OCI-LY1 (cell line): Measurements from ENCODE around the gene SMOC2.

Source experiments
- H2AFZ ChIP-seq: fragments of 200-600 bp; sonication (generic), shearing (Covaris generic); 2 replicates; pipeline ENCODE4 v1.6.0; 2014; ENCODE audit warnings: antibody characterized with exemption, mild to moderate bottlenecking, low read length
- H3F3A ChIP-seq: fragments of 200-600 bp; sonication (generic), shearing (Covaris generic); 2 replicates; pipeline ENCODE4 v1.6.0; 2014; ENCODE audit warnings: mild to moderate bottlenecking, antibody characterized with exemption, low read length, moderate library complexity; ENCODE audit not compliant: insufficient read depth
- H3K27ac ChIP-seq: fragments of 200-600 bp; sonication (generic); 2 replicates; pipeline ENCODE4 v1.5.1; 2014; ENCODE audit warnings: low read length, mixed run types, mild to moderate bottlenecking, low read depth; ENCODE audit not compliant: poor library complexity, severe bottlenecking
- H3K27me3 ChIP-seq: fragments of 200-600 bp; sonication (generic); 2 replicates; pipeline ENCODE4 v1.6.0; 2014; ENCODE audit warnings: antibody characterized with exemption, mild to moderate bottlenecking, low read length, moderate library complexity; ENCODE audit not compliant: insufficient read depth
- H3K36me3 ChIP-seq: fragments of 200-600 bp; sonication (generic); 2 replicates; pipeline ENCODE4 v1.6.1; 2014; ENCODE audit warnings: mild to moderate bottlenecking, antibody characterized with exemption, low read length, moderate library complexity, mixed read lengths; ENCODE audit not compliant: insufficient read depth
- H3K4me1 ChIP-seq: fragments of 200-600 bp; sonication (generic); 2 replicates; pipeline ENCODE4 v1.5.1; 2014; ENCODE audit warnings: mild to moderate bottlenecking, low read length, moderate library complexity; ENCODE audit not compliant: insufficient read depth, severe bottlenecking
- H3K4me2 ChIP-seq: fragments of 200-600 bp; sonication (generic), shearing (Covaris generic); 2 replicates; pipeline ENCODE4 v1.6.1; 2014; ENCODE audit warnings: low read length
- H3K4me3 ChIP-seq: fragments of 200-600 bp; sonication (generic); 2 replicates; pipeline ENCODE4 v1.5.1; 2014; ENCODE audit warnings: low read length, low read depth, mild to moderate bottlenecking, mixed read lengths; ENCODE audit not compliant: poor library complexity, severe bottlenecking
- H3K79me2 ChIP-seq: fragments of 200-600 bp; shearing (Covaris generic); 2 replicates; pipeline ENCODE4 v1.6.1; 2016; ENCODE audit warnings: mixed run types, low read length, mixed read lengths; ENCODE audit not compliant: insufficient read depth
- H3K9ac ChIP-seq: fragments of 200-600 bp; sonication (generic), shearing (Covaris generic); 2 replicates; pipeline ENCODE4 v1.6.1; 2014; ENCODE audit warnings: mild to moderate bottlenecking, low read length, mixed read lengths
- H3K9me2 ChIP-seq: fragments of 200-600 bp; sonication (generic), shearing (Covaris generic); 2 replicates; pipeline ENCODE4 v1.6.1; 2014; ENCODE audit warnings: low read depth, mild to moderate bottlenecking, low read length, mixed read lengths
- H3K9me3 ChIP-seq: fragments of 200-600 bp; shearing (Covaris generic); 2 replicates; pipeline ENCODE4 v1.6.1; 2014; ENCODE audit warnings: low read length, mixed read lengths
- H4K20me1 ChIP-seq: fragments of 200-600 bp; sonication (generic), shearing (Covaris generic); 2 replicates; pipeline ENCODE4 v1.6.0; 2016; ENCODE audit warnings: mild to moderate bottlenecking, low read length; ENCODE audit not compliant: insufficient read depth
- EZH2 ChIP-seq: fragments of 200-600 bp; sonication (generic), shearing (Covaris generic); IDR thresholded peaks from 2 replicates; pipeline ENCODE4 v1.8.0; 2017; ENCODE audit warnings: borderline replicate concordance, mixed run types, mild to moderate bottlenecking, antibody characterized with exemption, low read length, moderate library complexity, mixed read lengths
- TF ChIP-seq, protein P1 (sequence below): fragments of 200-600 bp; sonication (generic), shearing (Covaris generic); IDR thresholded peaks from 2 replicates; pipeline ENCODE4 v1.5.1; 2017; ENCODE audit warnings: mild to moderate bottlenecking, antibody characterized with exemption, low read length, moderate library complexity, mixed read lengths

Gene SMOC2

DNA sequence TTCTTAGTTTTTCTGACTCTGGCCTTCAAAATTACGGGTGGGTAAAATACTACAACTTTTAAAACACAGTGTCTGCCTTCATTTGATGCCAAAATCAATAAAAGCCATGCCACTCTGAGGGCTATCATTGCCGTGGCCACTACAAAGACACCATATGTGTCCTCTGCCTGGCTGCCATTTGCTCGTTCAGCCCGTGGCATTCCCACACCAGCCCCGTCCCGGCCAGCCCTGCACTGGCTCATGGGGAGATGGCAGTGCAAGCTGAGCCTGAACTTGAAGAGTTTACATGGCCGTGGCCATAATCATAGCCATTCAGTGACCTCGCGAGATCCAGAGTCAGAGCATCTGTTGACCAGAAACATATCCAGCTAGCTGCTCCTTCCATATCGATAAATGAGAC is 79.2 kb downstream of the SMOC2 start:
- H3K27ac ChIP-seq = no peak overlapping the region
- H3F3A ChIP-seq = no peaks in the 10 kb centered on the region
- 0 out of 2 replicates have a peak, but pooled peaks cover 5% of the 10 kb centered on the region for H3K27me3 ChIP-seq
- H4K20me1 ChIP-seq = no peaks in the 10 kb centered on the region
- H3K4me2 ChIP-seq = no peak overlapping the region
- TF ChIP-seq EZH2 = no peak
- TF ChIP-seq, protein P1, sequence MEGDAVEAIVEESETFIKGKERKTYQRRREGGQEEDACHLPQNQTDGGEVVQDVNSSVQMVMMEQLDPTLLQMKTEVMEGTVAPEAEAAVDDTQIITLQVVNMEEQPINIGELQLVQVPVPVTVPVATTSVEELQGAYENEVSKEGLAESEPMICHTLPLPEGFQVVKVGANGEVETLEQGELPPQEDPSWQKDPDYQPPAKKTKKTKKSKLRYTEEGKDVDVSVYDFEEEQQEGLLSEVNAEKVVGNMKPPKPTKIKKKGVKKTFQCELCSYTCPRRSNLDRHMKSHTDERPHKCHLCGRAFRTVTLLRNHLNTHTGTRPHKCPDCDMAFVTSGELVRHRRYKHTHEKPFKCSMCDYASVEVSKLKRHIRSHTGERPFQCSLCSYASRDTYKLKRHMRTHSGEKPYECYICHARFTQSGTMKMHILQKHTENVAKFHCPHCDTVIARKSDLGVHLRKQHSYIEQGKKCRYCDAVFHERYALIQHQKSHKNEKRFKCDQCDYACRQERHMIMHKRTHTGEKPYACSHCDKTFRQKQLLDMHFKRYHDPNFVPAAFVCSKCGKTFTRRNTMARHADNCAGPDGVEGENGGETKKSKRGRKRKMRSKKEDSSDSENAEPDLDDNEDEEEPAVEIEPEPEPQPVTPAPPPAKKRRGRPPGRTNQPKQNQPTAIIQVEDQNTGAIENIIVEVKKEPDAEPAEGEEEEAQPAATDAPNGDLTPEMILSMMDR = no peak
- H3K36me3 ChIP-seq = no peaks in the 10 kb centered on the region
- H3K4me1 ChIP-seq = no peaks in the 10 kb centered on the region
- H3K9me3 ChIP-seq = no peaks in the 10 kb centered on the region
- H3K79me2 ChIP-seq = no peaks in the 10 kb centered on the region
- no peaks in the 10 kb centered on the region for H3K9me2 ChIP-seq
- no peak overlapping the region for H3K4me3 ChIP-seq
- H3K9ac ChIP-seq = no peak overlapping the region
- no peak overlapping the region for H2AFZ ChIP-seq

DNA sequence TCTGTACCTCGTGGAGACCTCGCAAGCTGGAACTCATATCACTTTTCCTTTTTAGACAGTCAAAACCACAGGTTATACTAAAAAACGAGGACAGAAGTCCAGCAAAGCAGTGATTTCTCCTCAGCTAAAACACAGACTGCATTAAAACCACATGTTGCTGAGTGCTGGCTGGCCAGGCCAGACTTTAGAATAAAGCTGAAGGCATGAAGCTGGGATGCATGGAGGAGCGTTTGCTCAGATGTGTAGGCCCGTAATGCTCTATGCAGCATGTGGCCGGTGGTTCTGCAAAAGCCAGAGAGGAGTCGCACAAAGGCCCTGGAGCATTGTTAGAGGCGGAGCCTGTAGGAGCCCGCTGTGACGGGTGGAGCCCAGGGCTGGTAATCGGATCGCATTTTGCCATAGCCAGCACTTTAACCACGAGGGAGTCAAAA is 83.6 kb downstream of the SMOC2 start:
- TF ChIP-seq EZH2 = no peak
- TF ChIP-seq, protein P1 = no peak
- Histone ChIP-seq H4K20me1 (no peaks in the 10 kb centered on the region), H3K79me2 (no peaks in the 10 kb centered on the region), H3K4me2 (no peak overlapping the region), H3K4me3 (no peak overlapping the region), H3K9ac (no peak overlapping the region), H3K9me2 (no peaks in the 10 kb centered on the region), H3K27me3 (0 out of 2 replicates have a peak, but pooled peaks cover 5% of the 10 kb centered on the region), H3K27ac (no peak overlapping the region), H3K36me3 (no peaks in the 10 kb centered on the region), H3K4me1 (no peaks in the 10 kb centered on the region), H2AFZ (no peak overlapping the region), H3K9me3 (no peaks in the 10 kb centered on the region), H3F3A (no peaks in the 10 kb centered on the region)

- H3K4me2 ChIP-seq = no peak overlapping the region
- H2AFZ ChIP-seq = no peak overlapping the region
Measured at GRCh38 chr6:168525114-168525513, 84.1 kb downstream of the SMOC2 start.

More at GRCh38 chr6:168525114-168525513, 84.1 kb downstream of the SMOC2 start:
- H3K36me3 ChIP-seq = no peaks in the 10 kb centered on the region
- no peaks in the 10 kb centered on the region for H3K79me2 ChIP-seq
- H4K20me1 ChIP-seq = no peaks in the 10 kb centered on the region
- no peaks in the 10 kb centered on the region for H3F3A ChIP-seq
- no peaks in the 10 kb centered on the region for H3K9me3 ChIP-seq
- H3K4me3 ChIP-seq = no peak overlapping the region
- no peaks in the 10 kb centered on the region for H3K9me2 ChIP-seq
- H3K27me3 ChIP-seq = 0 out of 2 replicates have a peak, but pooled peaks cover 5% of the 10 kb centered on the region
- H3K9ac ChIP-seq = no peak overlapping the region
- H3K27ac ChIP-seq = no peak overlapping the region
- no peaks in the 10 kb centered on the region for H3K4me1 ChIP-seq
- TF ChIP-seq, protein P1 = no peak
- TF ChIP-seq EZH2 = no peak
